GM21367 (cell line): ENCODE data around the gene TUBA8.
"Not testable (repeated sequence)": the region's sequence is repeated elsewhere in the genome, so short reads cannot be mapped to it uniquely, and the experiment has no call there.

Experiments used
- ATAC-seq: cut with Tn5 transposase; IDR thresholded peaks from one replicate; pipeline ENCODE4 v1.9.1; 2021; ENCODE audit not compliant: unreplicated experiment

The TUBA8 gene

GRCh38 chr22:18110194-18110953 lies at the start of gene TUBA8:
Gene TUBA8 (plus strand): TSS chr22:18110809. CDS start chr22:18110866, 57 bp downstream.
- no peak for ATAC-seq

- ATAC-seq: no peak
Measured at GRCh38 chr22:18062421-18062820, 48.2 kb upstream of the TUBA8 start.

GRCh38 chr22:18063306-18063705 lies 47.3 kb upstream of the TUBA8 start:
- no peak for ATAC-seq

DNA sequence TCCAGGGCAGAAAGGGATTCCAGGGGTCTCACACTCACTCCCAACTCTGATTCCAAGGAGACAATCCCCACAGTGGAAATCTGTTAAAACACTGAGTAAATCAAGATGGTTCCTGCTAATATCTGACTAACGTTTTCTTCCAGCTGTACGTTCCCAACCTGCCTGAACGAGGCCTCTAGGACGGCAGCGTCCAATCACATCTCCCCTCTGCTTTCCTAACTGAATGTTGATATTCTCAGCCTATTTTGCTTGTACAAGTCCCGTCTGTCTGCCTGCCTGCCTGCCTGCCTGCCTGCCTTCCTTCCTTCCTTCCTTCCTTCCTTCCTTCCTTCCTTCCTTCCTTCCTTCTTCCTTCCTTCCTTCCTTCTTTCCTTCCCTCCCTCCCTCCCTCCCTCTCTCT lies 46.9 kb upstream of the TUBA8 start:
- not testable (repeated sequence) for ATAC-seq

GRCh38 chr22:18064636-18065035 lies 46.0 kb upstream of the TUBA8 start:
- no peak for ATAC-seq

DNA sequence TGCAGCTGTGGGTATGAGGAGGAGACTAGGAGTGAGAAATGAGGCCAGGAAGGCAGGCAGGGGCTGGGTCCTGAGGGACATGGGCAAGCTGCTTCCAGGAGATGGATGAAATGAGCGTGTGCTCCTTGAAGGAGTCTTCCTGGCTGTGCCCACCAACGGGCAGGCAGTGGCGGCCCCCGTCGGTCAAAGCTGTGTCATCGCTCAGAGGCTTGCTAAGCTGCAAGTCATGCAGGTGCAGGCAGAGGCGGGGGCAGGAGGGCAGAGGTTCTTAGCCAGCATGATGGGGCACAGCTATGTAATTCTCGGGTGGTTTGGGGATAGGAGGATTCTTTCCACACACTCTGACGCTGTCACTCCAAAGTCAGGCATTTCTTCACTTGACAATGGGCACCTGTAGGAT lies 45.4 kb upstream of the TUBA8 start:
- ATAC-seq: no peak

- ATAC-seq: no peak
Measured at GRCh38 chr22:18066181-18066859, 44.3 kb upstream of the TUBA8 start.

DNA sequence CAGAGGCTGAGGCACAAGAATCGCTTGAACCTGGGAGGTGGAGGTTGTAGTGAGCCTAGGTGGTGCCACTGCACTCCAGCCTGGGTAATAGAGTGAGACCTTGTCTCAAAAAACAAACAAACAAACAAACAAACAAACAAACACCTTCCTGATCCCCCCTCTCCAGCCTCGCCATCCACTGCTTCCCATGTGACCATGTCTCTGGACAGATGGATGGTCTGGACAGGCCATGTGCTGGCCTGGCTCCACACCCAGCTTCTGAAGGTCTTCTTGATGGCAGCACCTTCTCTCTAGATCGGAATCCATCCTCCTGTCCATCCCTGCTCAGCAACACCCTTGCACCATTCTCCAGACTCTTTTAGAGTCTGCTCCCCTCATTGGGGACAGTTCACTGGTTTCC lies 43.5 kb upstream of the TUBA8 start:
- no peak for ATAC-seq

DNA sequence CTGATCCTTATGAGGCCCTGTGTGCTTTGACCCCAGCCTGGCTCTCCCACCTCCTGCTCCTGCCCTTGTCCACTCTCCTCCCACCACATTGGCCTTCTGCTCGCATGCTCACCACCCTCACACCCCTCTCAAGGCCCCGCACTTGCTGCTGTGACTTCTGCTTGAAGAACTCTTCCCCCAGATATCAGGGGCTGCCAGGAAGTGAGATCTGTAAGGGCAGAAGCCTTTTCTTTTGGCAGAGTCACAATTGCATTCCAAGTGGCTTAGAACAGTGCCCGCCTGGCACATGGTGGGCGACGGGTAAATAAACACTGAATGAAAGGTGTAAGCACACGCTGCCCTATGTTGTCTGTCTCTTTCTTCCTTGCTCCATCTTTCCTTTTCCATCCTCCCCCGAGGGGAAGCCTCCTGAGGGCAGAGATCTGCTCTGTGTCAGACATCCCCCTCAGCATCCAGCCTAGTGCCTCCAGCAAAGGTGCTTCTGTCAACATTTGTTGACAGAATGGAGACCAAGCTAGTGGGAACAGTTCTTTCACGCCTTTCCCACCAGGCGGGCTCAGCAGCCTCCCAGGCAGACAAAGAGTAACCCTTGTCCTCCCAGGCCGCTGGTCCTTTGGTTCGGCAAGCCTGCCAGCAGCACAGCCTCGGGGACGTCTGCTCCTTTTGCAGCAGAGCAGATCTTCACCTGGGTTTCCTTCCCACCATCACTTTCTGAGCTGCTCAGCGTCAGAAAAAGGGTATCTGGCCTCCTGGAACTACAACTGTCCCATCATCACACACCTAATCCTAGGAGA lies 42.9 kb upstream of the TUBA8 start:
- ATAC-seq: no peak

GRCh38 chr22:18068381-18068988 lies 42.1 kb upstream of the TUBA8 start:
- ATAC-seq: no peak

DNA sequence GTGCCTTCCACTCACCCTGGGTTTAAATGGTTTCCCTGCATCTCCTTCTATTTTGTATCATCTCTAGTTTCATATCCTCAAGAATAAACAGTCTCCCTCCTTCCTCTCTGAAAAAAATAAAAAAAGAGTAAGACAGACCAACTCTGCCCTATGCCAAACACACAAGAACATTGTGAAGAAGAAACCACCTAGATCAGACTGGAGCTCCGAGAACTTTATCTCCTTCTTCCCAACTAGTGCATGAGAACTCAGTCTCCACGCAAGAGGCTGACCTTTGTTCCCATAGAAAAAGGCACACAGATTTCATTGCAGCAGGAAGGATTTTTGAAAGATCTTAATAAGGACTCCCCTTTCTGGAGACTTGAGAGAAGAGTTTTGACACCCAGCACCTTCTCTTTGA lies 41.6 kb upstream of the TUBA8 start:
- ATAC-seq: no peak

DNA sequence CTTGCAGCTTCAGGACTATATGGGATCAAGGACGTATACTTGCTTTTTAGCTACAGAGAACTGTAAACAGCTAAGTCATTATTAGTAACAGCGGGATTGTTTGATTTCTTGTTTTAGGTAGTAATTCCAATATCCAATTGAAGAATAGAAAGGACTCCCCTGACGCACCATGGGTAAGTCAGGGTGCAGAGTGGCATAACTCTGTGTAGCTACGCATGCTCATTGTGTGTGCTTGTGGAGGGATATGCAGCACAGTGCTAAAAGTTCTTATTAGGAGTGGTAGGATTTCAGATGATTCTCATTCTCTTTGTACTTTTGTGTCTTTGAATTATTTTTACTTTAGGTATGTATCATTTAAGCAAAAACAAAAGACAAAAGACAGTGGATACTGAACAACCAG lies 40.6 kb upstream of the TUBA8 start:
- ATAC-seq: no peak

GRCh38 chr22:18070556-18071306 lies 39.9 kb upstream of the TUBA8 start:
- ATAC-seq: no peak

GRCh38 chr22:18071307-18071967 lies 39.2 kb upstream of the TUBA8 start:
- ATAC-seq: not testable (repeated sequence)

DNA sequence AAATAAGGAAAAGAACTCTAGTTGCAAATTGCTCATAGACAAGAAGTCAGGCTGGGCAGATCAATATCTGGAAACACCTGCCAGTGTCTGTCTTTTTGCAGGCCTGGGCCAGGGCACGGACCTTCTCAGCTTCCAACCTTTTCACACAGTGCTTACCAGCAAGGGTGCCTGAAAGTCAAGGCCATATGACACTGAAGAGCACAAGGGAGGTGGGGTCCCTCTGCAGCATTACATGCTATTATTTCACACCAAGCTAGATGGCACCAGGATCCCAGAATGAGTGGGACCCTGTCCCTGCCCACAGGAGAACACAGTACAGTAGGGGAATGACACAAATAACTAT lies 38.7 kb upstream of the TUBA8 start:
- no peak for ATAC-seq

- no peak for ATAC-seq
Measured at GRCh38 chr22:18073467-18073866, 37.1 kb upstream of the TUBA8 start.

DNA sequence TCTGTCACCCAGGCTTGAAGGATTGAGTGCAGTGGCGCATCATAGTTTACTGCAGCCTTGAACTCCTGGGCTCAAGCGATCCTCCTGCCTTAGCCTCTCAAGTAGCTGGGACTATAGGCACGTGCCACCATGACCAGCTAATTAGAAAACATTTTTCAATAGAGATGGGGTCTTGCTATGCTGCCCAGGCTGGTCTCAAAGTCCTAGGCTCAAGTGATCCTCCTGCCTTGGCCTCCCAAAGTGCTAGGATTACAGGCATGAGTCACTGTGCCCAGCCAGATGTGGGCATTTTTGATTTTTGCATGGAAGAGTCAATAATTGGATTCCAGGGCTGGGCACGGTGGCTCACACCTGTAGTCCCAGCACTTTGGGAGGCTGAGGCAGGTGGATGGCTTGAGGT lies 36.7 kb upstream of the TUBA8 start:
- not testable (repeated sequence) for ATAC-seq

DNA sequence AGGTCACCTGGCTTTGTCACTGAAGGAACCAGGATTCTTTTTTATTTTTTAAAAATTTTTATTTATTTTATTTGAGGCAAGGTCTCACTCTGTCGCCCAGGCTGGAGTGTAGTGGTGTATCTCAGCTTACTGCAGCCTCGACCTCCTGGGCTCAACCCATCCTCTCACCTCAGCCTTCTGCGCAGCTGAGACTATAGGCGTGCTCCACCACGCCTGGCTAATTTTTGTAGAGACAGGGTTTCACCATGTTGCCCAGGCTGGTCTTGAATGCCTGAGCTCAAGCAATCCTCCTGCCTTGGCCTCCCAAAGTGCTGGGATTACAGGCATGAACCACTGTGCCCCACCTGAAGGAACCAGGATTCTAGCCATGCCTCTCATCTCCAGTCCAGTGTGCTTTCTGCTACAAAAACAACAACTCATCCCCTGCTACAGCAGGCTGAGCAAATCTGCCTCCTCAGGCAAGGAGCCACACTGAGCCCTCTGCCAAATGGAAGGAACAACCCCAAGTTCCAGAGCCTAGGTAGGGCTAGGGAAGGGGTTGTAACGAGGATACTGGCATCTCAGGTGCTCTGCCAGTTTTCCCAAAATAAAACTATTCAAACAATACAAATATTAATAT lies 35.4 kb upstream of the TUBA8 start:
- no peak for ATAC-seq

GRCh38 chr22:18075720-18076497 lies 34.7 kb upstream of the TUBA8 start:
- ATAC-seq: no peak
